GM18861 (cell line): ENCODE data around the gene STH.
"Not testable (repeated sequence)": the region's sequence is repeated elsewhere in the genome, so short reads cannot be mapped to it uniquely, and the experiment has no call there.

Experiments
- ATAC-seq: cut with Tn5 transposase; IDR thresholded peaks from one replicate; pipeline ENCODE4 v1.9.1; 2021; ENCODE audit not compliant: unreplicated experiment

STH gene, protein sequence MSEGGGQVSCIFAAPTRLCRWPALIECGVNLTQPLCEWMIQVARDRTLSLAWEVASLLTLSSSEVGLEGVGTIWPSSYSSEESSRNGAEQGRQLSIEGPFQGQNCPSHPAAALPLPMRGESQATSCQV

DNA sequence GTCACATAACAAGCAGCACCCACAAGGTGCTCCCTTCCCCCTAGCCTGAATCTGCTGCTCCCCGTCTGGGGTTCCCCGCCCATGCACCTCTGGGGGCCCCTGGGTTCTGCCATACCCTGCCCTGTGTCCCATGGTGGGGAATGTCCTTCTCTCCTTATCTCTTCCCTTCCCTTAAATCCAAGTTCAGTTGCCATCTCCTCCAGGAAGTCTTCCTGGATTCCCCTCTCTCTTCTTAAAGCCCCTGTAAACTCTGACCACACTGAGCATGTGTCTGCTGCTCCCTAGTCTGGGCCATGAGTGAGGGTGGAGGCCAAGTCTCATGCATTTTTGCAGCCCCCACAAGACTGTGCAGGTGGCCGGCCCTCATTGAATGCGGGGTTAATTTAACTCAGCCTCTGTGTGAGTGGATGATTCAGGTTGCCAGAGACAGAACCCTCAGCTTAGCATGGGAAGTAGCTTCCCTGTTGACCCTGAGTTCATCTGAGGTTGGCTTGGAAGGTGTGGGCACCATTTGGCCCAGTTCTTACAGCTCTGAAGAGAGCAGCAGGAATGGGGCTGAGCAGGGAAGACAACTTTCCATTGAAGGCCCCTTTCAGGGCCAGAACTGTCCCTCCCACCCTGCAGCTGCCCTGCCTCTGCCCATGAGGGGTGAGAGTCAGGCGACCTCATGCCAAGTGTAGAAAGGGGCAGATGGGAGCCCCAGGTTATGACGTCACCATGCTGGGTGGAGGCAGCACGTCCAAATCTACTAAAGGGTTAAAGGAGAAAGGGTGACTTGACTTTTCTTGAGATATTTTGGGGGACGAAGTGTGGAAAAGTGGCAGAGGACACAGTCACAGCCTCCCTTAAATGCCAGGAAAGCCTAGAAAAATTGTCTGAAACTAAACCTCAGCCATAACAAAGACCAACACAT, at the start of gene STH:
STH (plus strand) TSS at position 264 of the 913 bp plus-strand sequence; CDS start at position 294, 30 bp downstream.
- no peak for ATAC-seq

DNA sequence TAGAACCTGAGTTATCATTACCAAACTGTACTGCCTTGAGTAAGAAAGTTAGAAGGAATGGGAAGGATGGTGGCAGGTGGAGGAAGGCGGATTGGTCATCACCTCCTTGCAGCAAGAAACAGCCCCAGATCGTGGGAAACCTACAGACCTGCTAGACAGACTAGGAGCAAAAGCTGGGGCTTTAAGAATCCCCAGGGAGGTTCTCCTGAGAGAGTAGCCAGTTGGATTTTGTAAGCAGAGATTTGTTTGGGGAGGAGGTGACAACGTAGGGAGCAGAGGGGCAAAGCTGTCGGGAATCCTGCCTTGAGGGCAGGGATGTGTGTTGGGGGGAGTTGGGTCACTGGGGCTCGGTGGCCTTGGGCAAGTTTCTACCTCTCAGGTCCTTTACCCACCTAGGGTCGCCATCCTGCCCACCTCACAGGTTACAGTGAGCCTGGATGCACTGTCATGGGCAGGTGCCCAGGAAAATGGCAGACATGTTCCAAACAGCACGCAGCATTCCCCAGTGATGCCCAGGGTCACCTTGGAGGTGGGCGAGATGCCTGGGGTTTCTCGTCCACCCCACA, 49.2 kb upstream of the STH start:
- no peak for ATAC-seq

DNA sequence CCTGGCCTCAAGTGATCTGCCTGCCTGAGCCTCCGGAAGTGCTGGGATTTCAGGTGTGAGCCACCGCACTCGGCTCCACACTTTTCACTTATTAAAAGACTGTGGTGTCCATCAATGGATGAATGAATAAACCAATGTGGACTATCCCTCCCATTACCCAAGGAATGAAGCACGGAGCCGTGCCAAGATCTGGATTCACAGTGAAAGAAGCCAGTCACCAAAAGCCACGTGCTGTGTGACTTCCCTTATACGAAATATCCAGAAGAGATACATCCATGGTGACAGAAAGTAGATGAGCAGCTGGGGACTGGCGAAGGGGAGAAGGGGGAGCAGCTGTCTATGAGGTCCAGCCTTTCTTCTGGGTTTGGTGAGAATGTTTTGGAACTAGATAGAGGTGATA, 48.2 kb upstream of the STH start:
- no peak for ATAC-seq

DNA sequence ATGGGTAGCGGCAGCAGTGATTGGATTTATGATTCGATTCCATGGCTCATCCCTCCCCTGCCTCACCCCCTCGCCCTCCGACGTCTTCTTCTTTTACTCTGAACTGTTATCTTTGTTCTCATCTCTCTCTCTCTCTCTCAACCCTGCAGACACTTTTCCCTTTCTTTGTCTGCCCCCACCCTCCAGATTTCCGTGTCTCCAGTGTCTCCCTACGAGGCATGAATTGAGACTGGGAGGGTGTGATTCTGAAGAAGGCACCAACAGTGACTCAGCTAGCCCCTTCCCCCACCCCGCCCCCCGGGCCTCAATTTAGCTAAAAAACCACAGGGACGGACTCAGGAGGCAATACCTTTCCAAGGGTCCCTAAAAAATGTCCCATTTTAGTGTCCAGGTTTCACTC, 47.6 kb upstream of the STH start:
- ATAC-seq, result no peak

DNA sequence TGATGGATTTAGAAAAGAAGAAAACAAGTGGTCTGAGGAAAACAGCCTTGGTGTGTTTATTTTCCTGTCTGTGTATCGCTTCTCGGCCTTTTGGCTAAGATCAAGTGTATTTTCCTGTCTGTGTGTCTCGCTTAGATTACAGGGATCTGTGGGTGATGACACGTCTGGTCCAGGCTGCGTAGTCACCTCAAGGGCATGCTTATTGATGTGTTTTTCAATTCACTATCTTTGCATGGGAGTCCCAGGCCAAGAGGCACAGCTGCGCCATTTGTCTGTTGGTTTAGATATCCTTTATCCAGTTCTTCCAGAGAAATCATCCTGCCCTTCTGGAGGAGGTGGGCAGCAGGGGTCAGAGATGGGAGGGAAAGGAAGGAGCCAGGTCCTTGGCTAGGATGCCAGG, 47.1 kb upstream of the STH start:
- no peak for ATAC-seq

DNA sequence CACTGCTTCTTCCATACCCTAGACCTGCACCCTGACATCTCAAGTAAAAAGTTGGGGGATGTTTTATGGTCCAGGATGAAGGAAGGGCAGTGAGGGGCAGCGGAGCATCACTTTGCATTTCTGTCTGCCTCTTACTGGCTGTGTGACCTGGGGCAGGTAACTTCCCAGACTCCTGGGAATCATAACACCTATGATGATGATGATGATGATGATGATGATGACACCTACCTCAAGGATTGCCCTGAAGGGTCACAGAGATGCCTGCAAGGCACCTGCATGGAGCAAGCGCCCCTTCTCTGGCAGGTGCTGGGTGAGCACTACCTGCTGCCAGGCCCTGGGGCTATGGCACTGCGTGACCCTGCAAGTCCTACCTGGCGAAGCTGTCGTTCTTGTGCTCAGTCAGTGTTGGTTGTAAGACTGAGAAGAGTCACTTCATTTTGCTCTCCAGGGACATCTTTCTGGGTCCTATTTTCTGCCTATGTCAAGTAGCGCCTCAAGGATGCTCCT, 46.2 kb upstream of the STH start:
- ATAC-seq, result no peak

DNA sequence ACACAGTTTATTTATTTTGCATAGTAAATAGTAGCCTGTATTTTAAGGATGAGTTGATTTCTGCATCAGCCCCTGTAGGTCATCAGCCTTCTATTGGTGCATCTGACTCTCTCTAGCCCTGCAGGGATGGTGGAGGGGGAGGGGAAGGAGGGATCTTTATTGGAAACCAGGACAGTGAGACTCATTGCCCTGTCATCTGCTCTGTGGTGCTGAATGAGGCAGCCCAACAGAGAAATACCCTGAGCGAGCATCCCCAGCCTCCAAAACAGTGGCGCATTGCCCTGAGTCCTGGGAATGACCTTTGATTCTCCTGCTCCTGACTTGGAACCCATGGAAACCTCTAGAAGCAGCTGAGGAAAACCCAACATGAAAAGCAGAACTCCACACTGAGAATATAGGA, 45.5 kb upstream of the STH start:
- no peak for ATAC-seq

DNA sequence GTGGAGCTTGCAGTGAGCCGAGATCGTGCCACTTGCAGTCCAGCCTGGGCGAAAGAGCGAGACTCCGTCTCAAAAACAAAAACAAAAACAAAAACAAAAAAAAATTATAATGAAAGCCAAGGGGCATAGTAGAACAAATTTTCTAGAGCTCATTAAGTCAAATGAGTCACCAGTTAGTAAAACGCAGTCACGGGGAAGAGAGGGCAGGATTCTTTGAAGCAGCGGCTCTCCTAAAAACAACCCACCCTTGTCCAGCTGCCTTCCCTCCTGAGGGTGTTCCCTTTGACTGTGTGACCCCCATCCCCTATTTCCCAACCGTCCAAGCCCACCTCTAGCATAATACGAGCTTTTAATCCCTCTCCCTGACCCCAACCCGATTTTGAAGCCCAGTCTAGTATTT, 44.1 kb upstream of the STH start:
- no peak for ATAC-seq

DNA sequence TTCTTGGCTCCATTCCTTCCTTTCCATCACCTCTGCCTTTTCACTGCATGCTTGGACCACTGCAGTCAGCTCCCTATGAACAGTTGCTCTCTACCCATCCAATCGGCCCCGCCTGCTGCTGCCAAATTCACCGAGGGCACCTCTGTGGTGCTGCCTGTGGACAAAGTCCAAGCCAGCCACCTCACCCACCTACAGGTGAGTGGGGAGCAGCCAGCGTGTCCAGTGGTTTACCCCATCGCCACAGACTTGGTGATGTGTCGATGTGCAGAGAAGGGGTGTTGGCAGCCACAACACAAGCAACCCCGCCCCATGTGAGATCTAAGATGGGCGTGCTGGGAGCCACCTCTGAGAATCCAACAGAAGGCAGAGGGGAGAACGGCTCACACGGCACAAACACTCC, 43.7 kb upstream of the STH start:
- ATAC-seq, result no peak

DNA sequence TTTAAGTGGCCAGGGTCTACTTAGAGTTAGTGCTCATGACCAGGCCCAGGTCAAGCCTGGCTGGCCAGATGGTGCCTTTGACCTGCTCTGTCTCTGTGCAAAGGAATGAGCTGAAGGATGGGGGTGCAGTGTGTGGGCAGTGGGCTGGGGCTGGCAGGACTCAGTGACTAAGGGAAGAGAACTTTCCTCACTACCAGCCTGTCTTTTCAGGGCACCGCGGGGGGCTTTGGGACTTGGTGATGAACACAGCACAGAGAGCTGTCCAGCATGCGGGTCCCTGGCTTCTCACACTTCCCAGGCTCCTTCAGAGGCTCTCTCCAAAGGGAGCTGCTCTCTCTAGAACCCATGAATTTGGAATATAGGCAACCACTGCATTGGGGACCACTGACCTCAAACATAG, 43.0 kb upstream of the STH start:
- no peak for ATAC-seq

DNA sequence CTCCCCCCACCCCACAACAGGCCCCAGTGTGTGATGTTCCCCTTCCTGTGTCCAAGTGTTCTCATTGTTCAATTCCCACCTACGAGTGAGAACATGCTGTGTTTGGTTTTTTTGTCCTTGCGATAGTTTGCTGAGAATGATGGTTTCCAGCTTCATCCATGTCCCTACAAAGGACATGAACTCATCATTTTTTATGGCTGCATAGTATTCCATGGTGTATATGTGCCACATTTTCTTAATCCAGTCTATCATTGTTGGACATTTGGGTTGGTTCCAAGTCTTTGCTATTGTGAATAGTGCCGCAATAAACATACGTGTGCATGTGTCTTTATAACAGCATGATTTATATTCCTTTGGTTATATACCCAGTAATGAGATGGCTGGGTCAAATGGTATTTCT, 42.3 kb upstream of the STH start:
- ATAC-seq, result not testable (repeated sequence)

DNA sequence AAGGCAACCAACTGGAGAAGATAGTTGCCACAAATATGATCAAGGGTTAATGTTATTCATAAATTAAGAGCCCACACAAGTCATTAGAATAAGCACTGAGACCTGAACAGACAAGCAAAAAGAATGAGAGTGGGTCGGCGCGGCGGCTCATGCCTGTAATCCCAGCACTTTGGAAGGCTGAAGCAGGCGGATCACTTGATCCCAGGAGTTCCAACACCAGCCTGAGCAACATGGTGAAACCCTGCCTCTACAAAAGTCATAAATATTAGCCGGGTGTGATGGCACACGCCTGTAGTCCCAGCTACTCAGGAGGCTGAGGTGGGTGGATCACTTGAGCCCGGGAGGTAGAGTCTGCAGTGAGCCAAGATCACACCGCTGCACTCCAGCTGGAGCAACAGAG, 40.7 kb upstream of the STH start:
- no peak for ATAC-seq

DNA sequence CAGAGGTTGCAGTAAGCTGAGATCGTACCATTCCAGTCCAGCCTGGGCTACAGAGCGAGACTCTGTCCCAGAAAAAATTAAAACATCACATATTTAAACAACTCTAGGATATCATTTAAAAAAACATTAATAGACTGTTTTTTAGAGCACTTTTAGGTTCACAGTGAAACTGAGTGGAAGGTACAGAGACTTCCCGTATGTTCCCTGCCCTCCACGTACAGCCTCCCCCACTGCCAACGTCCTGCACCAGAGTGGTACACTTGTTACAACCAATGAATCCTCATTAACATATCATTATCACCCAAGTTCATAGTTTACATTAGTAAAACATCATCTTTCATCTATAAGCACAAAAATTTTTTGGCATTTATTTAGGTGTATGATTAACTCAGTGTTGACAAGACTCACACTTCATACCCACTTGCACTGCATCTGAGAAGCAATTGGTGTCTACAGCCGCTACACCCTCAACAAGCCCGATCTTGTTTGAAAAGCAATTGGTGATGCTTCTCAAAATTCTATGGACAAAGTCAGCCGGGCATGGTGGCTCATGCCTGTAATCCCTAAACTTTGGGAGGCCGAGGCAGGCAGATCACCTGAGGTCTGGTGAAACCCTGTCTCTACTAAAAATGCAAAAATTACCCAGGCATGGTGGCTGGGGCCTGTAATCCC, 39.9 kb upstream of the STH start:
- no peak for ATAC-seq

DNA sequence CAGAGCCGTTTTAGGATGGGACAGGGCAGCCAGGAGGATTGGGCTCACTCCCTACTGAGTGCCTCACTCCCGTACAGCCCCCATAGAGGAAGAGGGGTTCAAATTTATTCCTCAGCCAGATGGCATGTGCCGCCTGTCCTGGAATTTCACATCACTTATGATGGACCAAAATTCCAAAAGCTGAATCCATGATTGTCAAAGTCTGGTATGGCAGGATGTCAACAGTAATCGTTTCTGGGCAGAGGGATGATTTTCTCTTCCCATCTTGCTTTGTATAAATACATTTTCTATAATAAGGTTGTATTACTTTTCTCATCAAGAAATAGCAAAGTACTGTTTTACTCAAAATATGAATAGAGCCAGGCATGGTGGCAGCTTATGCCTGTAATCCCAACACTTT, 38.7 kb upstream of the STH start:
- ATAC-seq, result no peak

DNA sequence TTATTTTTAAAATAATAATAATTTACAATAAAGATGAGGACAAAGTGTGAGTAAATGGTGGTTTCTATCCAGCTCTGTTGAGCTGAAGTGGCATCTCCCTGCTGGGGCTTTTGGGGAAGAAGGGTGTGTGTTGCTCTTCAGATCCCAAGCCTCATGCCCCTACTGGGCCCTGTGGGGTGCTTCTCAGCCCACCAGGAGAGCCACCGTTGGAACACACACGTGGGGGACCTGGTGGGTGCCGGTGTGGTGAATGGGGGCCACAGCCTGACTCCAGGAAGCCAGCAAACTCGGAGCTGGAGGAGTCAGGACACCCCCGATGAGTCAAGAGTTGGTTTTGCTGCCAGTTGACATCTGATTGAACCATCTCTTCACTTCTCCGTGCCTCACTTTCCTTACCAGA, 37.8 kb upstream of the STH start:
- ATAC-seq, result no peak

DNA sequence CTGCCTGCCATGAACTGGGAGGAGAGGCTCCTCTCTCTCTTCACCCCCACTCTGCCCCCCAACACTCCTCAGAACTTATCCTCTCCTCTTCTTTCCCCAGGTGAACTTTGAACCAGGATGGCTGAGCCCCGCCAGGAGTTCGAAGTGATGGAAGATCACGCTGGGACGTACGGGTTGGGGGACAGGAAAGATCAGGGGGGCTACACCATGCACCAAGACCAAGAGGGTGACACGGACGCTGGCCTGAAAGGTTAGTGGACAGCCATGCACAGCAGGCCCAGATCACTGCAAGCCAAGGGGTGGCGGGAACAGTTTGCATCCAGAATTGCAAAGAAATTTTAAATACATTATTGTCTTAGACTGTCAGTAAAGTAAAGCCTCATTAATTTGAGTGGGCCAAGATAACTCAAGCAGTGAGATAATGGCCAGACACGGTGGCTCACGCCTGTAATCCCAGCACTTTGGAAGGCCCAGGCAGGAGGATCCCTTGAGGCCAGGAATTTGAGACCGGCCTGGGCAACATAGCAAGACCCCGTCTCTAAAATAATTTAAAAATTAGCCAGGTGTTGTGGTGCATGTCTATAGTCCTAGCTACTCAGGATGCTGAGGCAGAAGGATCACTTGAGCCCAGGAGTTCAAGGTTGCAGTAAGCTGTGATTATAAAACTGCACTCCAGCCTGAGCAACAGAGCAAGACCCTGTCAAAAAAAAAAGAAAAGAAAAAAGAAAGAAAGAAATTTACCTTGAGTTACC, 36.7 kb upstream of the STH start:
- ATAC-seq, result no peak

DNA sequence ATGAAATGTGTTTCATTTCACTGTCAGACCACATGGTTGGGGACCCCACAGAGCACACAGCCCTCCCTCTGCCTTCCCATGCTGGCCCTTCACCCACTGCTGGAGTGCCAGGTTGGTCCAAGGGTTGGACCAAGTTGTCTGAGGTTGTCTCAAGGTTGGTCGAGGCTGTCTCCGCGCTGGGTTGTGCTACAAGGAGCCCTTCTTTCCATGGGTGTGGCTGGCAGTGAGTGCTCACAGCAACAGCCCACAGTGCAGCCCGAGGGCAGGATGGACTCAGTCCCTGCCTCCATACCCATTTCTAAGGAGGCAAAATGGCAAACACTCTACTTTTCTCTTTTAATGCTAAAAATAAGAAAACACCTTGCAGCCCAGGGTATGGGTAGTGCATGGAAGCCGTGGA, 35.8 kb upstream of the STH start:
- ATAC-seq, result no peak

DNA sequence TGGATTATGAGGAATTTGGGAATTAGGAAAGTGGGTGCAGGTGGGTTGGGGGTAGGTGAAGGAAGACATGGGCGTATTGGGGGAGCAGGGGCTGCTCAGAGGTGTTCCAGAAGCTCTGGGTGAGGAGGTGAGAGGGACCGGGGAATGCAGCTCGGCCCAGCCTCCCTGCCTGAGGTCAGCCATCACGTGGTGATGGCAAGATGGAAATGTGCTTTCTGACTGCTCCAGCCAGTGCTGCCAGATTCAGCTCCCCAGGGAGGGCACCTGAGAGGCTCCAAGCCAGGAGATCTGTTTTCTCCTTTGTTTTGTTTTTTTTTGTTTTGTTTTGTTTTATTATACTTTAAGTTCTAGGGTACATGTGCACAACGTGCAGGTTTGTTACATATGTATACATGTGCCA, 35.2 kb upstream of the STH start:
- no peak for ATAC-seq

DNA sequence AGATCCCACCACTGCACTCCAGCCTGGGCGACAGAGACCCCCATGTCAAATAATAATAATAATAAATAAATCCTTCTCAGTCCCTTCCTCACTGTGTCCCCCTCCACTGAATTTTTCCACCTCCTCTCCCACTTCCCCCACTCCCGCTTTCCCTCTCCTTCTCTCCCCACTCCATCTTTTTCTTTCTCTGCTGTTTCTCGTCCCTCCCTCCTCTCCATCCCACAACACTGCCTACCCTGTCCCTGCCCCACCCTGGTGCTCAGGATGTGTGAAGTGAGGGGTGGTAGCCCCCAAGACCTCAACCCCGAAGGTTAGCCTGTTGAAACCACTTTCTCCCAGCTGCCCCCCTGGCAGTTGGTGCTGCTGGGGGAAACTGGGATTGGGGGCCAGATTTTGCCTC, 34.4 kb upstream of the STH start:
- no peak for ATAC-seq

DNA sequence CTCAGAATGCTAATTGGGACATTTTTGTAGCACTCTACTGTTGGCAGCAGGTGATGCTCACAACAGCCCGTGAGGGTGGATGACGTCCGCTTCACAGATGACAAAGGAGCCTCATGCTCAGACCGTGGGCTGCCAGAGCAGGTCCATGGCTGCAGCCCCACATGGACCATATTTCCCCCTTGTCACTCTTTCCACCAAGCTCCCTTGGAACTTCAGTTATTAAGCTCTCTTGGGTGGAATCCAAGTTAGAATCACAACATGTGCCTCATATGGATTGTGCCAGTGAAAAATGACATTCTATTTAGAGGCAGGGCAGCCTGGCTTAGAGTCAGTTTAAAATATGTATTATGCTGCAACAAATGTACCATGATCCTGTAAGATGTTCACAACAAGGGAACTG, 33.2 kb upstream of the STH start:
- no peak for ATAC-seq
